ENCODE results near the gene CHRNB1. TPM values are rescaled to one million over a fixed set of nuclear protein-coding genes. Genes with fewer than 3 reads are reported as not detected.

CHRNB1 gene
- total RNA-seq, 1 experiment from 2014 or later = 16.6 TPM

GRCh38 chr17:7414837-7415236 lies 30.0 kb upstream of the CHRNB1 start:
- DNase-seq (ENCODE audit: low read depth) = no peak

GRCh38 chr17:7415784-7416183 lies 29.1 kb upstream of the CHRNB1 start:
- DNase-seq (ENCODE audit: low read depth) = no peak

GRCh38 chr17:7416323-7416722 lies 28.5 kb upstream of the CHRNB1 start:
- no peak for DNase-seq (ENCODE audit: low read depth)

GRCh38 chr17:7417056-7417655 lies 27.7 kb upstream of the CHRNB1 start:
- no peak for DNase-seq (ENCODE audit: low read depth)

GRCh38 chr17:7418472-7419152 lies 26.2 kb upstream of the CHRNB1 start:
- DNase-seq (ENCODE audit: low read depth) = no peak

- DNase-seq (ENCODE audit: low read depth) = no peak
These were observed 24.8 kb upstream of the CHRNB1 start, which contains the start of gene SPEM1 for GRCh38 chr17:7419819-7420610. Gene SPEM1 (plus strand): TSS chr17:7420324. CDS start chr17:7420385, 61 bp downstream.

- no peak for DNase-seq (ENCODE audit: low read depth)
These were observed 23.7 kb upstream of the CHRNB1 start for GRCh38 chr17:7421186-7421585.

- no peak for DNase-seq (ENCODE audit: low read depth)
These were observed 21.2 kb upstream of the CHRNB1 start for GRCh38 chr17:7423679-7424078.

- no peak for DNase-seq (ENCODE audit: low read depth)
These were observed 19.5 kb upstream of the CHRNB1 start, which contains the start of gene SPEM2 for GRCh38 chr17:7425316-7425715. Gene SPEM2 (plus strand): TSS chr17:7425616. CDS start chr17:7425689, 73 bp downstream.

GRCh38 chr17:7425756-7426155 lies 19.1 kb upstream of the CHRNB1 start:
- no peak for DNase-seq (ENCODE audit: low read depth)

- no peak for DNase-seq (ENCODE audit: low read depth)
These were observed 18.5 kb upstream of the CHRNB1 start for GRCh38 chr17:7426203-7426863.

- no peak for DNase-seq (ENCODE audit: low read depth)
These were observed 17.9 kb upstream of the CHRNB1 start for GRCh38 chr17:7426896-7427489.

- no peak for DNase-seq (ENCODE audit: low read depth)
These were observed 17.3 kb upstream of the CHRNB1 start for GRCh38 chr17:7427549-7427948.

- no peak for DNase-seq (ENCODE audit: low read depth)
These were observed 16.3 kb upstream of the CHRNB1 start, which contains the start of gene SPEM3 for GRCh38 chr17:7428557-7428956. Gene SPEM3 (plus strand): TSS chr17:7428857. CDS start chr17:7428903, 46 bp downstream.

GRCh38 chr17:7429722-7430121 lies 15.1 kb upstream of the CHRNB1 start:
- DNase-seq (ENCODE audit: low read depth) = no peak

GRCh38 chr17:7431231-7431630 lies 13.6 kb upstream of the CHRNB1 start:
- no peak for DNase-seq (ENCODE audit: low read depth)

- DNase-seq (ENCODE audit: low read depth) = no peak
These were observed 12.6 kb upstream of the CHRNB1 start for GRCh38 chr17:7432296-7432695.

- DNase-seq (ENCODE audit: low read depth) = peak; percentile 55
These were observed 8.9 kb upstream of the CHRNB1 start for GRCh38 chr17:7435676-7436555.

- peak; percentile 77 for DNase-seq (ENCODE audit: low read depth)
These were observed 8.1 kb upstream of the CHRNB1 start for GRCh38 chr17:7436556-7437368.
